PC-9 (cell line): ENCODE results near the gene CCDC146. TPM values are rescaled to one million over a fixed set of nuclear protein-coding genes. Genes with fewer than 3 reads are reported as not detected.

ENCODE experiments used
- BruUV-seq: library from RNA; stranded (reverse); fragments of 400-500 nt; replicated peaks from 2 replicates; lab custom pipeline; 2021; lab: Mats Ljungman, UMichigan
- CTCF ChIA-PET: fragments of 300-600 bp; sonication (Branson Sonifier 250); formaldehyde crosslinking; loops from one replicate; lab custom pipeline; 2022; ENCODE audit warnings: antibody characterized with exemption; lab: Charles Lee
- POLR2A ChIA-PET: fragments of 300-600 bp; sonication (Branson Sonifier 250); formaldehyde crosslinking; loops from one replicate; lab custom pipeline; 2022; ENCODE audit warnings: antibody characterized with exemption; ENCODE audit not compliant: unreplicated experiment; lab: Charles Lee
- DNase-seq, 2 experiments: peaks; one replicate each; pipeline versions ENCODE4 v3.0.0 to v3.0.0-alpha.2; 2015 to 2022; ENCODE audit warnings: mixed read lengths in 1 of 2
- H2AFZ ChIP-seq: fragments of 200-600 bp; sonication (generic); 2 replicates; pipeline ENCODE4 v1.8.1; 2017; ENCODE audit warnings: antibody characterized with exemption
- H3F3A ChIP-seq: fragments of 200-600 bp; sonication (generic); 2 replicates; pipeline ENCODE4 v1.8.1; 2017; ENCODE audit warnings: antibody characterized with exemption, mild to moderate bottlenecking, low read depth; ENCODE audit not compliant: insufficient read depth
- H3K27ac ChIP-seq: fragments of 200-600 bp; sonication (generic); 2 replicates; pipeline ENCODE4 v1.6.1; 2016; ENCODE audit warnings: mixed run types
- H3K27me3 ChIP-seq: fragments of 200-600 bp; sonication (generic); 2 replicates; pipeline ENCODE4 v1.6.1; 2016; ENCODE audit warnings: low read depth, mixed run types; ENCODE audit not compliant: insufficient read depth
- H3K36me3 ChIP-seq: fragments of 200-600 bp; sonication (generic); 2 replicates; pipeline ENCODE4 v1.6.1; 2016; ENCODE audit warnings: low read depth, mixed run types
- H3K4me1 ChIP-seq: fragments of 200-600 bp; sonication (generic); replicated peaks from 2 replicates; pipeline ENCODE4 v1.6.1; 2016; ENCODE audit warnings: mixed run types; ENCODE audit not compliant: insufficient read depth
- H3K4me2 ChIP-seq: fragments of 200-600 bp; sonication (generic); 2 replicates; pipeline ENCODE4 v1.6.1; 2017; ENCODE audit warnings: mixed run types
- H3K4me3 ChIP-seq: fragments of 200-600 bp; sonication (generic); 2 replicates; pipeline ENCODE4 v1.6.1; 2016; ENCODE audit warnings: mixed run types
- H3K79me2 ChIP-seq: fragments of 200-600 bp; sonication (generic); 2 replicates; pipeline ENCODE4 v1.6.1; 2017; ENCODE audit warnings: low read depth, mixed run types
- H3K9me2 ChIP-seq: fragments of 200-600 bp; sonication (generic); 2 replicates; pipeline ENCODE4 v1.8.1; 2017; ENCODE audit warnings: mild to moderate bottlenecking; ENCODE audit not compliant: insufficient read depth
- H3K9me3 ChIP-seq: fragments of 200-600 bp; sonication (generic); 2 replicates; pipeline ENCODE4 v1.8.1; 2016; ENCODE audit warnings: low read depth; ENCODE audit not compliant: insufficient read depth
- H4K20me1 ChIP-seq: fragments of 200-600 bp; sonication (generic); 2 replicates; pipeline ENCODE4 v1.8.1; 2017; ENCODE audit not compliant: insufficient read depth
- CTCF ChIP-seq: fragments of 200-600 bp; sonication (generic); conservative IDR thresholded peaks from 2 replicates; pipeline ENCODE4 v1.6.1; 2017; ENCODE audit warnings: mixed run types, antibody characterized with exemption, mild to moderate bottlenecking, moderate library complexity
- EZH2 ChIP-seq: fragments of 200-600 bp; sonication (generic); IDR thresholded peaks from 2 replicates; pipeline ENCODE4 v1.8.0; 2017; ENCODE audit warnings: antibody characterized with exemption, low read depth
- intact Hi-C: fragments of 100-400 bp; cut with micrococcal nuclease; formaldehyde crosslinking; loops from one replicate; pipeline ENCODE4 v1.10.0; 2022; ENCODE audit not compliant: unreplicated experiment
- total RNA-seq: library from RNA; stranded (reverse); gene quantifications from 2 replicates; pipeline ENCODE4 v1.2.3, GENCODE V29; 2021

The CCDC146 gene
- total RNA-seq, 1 experiment from 2014 or later: 15.9 TPM

DNA sequence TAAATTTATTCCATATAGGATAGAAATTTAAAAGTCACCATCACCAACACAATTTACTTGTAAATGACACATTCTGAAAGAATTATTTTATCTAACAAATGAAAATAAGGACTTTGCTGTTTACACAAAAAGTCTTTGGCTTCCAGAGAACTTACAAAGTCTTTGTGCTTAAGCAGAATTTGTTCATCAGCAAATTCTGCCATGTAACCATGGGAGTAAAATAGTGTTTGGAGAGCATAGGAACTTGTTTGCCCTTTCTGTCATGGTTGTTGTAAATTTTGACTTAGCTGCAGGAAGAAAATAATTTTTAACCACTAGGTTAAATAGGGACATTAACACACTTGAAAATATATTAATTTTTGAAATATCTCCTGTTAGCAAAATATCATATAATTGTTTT is 62.0 kb downstream of the CCDC146 start:
- H3K27me3 ChIP-seq: no peaks in the 10 kb centered on the region
- TF ChIP-seq CTCF: no peak
- no peak for TF ChIP-seq EZH2
- no peak overlapping the region for H2AFZ ChIP-seq
- intact Hi-C loops: no loop called here
- H4K20me1 ChIP-seq: no peaks in the 10 kb centered on the region
- H3K79me2 ChIP-seq: no peaks in the 10 kb centered on the region
- H3K9me2 ChIP-seq: no peaks in the 10 kb centered on the region
- H3F3A ChIP-seq: no peaks in the 10 kb centered on the region
- POLR2A ChIA-PET: no interaction called here
- CTCF ChIA-PET: no interaction called here
- no peak overlapping the region for H3K4me2 ChIP-seq
- H3K36me3 ChIP-seq: no peaks in the 10 kb centered on the region
- no TSS peak for BruUV-seq
- no peaks in the 10 kb centered on the region for H3K4me1 ChIP-seq
- H3K27ac ChIP-seq: no peak overlapping the region
- H3K9me3 ChIP-seq: no peaks in the 10 kb centered on the region
- DNase-seq: no peak
- H3K4me3 ChIP-seq: no peak overlapping the region

GRCh38 chr7:77184990-77185389 is 62.6 kb downstream of the CCDC146 start:
- H3F3A ChIP-seq: no peaks in the 10 kb centered on the region
- ChIA-PET CTCF (no interaction called here), POLR2A (no interaction called here)
- no peaks in the 10 kb centered on the region for H3K36me3 ChIP-seq
- no peaks in the 10 kb centered on the region for H3K9me3 ChIP-seq
- H3K4me1 ChIP-seq: no peaks in the 10 kb centered on the region
- no peak overlapping the region for H3K27ac ChIP-seq
- intact Hi-C loops: no loop called here
- no peak overlapping the region for H2AFZ ChIP-seq
- no peaks in the 10 kb centered on the region for H3K27me3 ChIP-seq
- no peak for DNase-seq
- BruUV-seq: no TSS peak
- TF ChIP-seq CTCF: no peak
- no peak for TF ChIP-seq EZH2
- no peaks in the 10 kb centered on the region for H3K9me2 ChIP-seq
- H4K20me1 ChIP-seq: no peaks in the 10 kb centered on the region
- H3K4me3 ChIP-seq: no peak overlapping the region
- H3K79me2 ChIP-seq: no peaks in the 10 kb centered on the region
- no peak overlapping the region for H3K4me2 ChIP-seq

DNA sequence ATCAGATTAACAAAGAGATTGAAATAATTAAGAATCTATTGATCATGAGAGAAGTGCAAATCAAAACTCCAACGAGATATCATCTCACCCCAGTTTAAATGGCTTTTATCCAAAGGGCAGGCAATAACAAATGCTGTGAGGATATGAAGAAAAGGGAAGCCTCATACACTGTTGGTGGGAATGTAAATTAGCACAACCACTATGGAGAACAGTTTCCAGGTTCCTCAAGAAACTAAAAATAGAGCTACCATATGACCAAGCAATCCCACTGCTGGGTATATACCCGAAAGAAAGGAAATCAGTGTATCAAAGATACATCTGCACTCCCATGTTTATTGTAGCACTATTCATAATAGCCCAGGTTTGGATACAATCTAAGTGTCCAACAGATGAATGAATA is 63.5 kb downstream of the CCDC146 start:
- no peak for DNase-seq
- CTCF ChIA-PET: no interaction called here
- Histone ChIP-seq H2AFZ (no peak overlapping the region), H3K79me2 (no peaks in the 10 kb centered on the region), H4K20me1 (no peaks in the 10 kb centered on the region), H3K27me3 (no peaks in the 10 kb centered on the region), H3K4me3 (no peak overlapping the region), H3K9me3 (no peaks in the 10 kb centered on the region), H3F3A (no peaks in the 10 kb centered on the region), H3K4me1 (no peaks in the 10 kb centered on the region), H3K9me2 (no peaks in the 10 kb centered on the region), H3K36me3 (no peaks in the 10 kb centered on the region), H3K4me2 (no peak overlapping the region), H3K27ac (no peak overlapping the region)
- TF ChIP-seq CTCF (no peak), EZH2 (no peak)
- BruUV-seq: no TSS peak
- intact Hi-C loops: no loop called here
- POLR2A ChIA-PET: no interaction called here
